ENCODE data around the gene CDKAL1. TPM values are rescaled to one million over a fixed set of nuclear protein-coding genes. Genes with fewer than 3 reads are reported as not detected.
A peak's percentile ranks its signal among the peaks of the same experiment; 100 is the strongest.

The CDKAL1 gene
- total RNA-seq, 6 experiments from 2014 or later, result 9.2 to 14.3 (median 11.9) TPM

DNA sequence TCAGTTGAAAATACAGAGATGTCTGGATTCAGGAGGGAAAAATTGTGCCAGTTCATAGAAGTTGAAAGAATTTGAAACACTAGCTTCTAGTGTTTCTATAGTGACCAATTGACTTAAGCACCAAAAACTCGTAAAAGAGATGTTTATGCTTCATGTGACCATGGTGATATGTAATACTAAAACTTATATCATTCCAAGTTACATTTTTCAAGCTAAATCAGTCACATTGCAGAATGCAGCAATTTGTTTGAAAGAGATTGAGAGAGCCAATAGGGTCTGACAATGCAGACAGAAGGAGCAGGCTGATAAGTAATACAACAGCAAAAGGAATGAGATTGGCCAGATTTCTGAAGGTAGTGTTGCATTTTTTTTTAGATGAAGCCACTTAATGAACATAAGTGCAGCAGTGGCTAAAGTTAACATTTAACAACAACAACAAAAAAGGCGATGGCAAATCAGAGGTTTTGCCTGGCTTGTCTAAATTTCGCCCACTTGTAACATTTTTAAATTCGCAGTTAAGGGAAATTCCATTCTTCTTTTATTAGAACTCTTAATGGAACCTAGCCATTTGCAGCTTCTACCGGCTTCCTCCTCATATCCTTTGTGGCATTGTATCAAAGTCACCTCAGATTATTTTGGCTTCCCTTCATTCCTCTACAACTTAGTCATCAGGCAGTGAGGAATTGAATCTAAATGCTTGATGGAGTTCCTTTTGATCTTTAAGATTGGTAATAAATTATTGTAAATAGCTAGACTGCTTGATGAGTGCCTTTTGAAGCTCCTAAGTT, 575.3 kb downstream of the CDKAL1 start:
- Mint-ChIP-seq H3K36me3 (ENCODE audit: low read depth) (no peaks in the 10 kb centered on the region), H3K27me3 (ENCODE audit: insufficient read depth) (no peaks in the 10 kb centered on the region), H3K9me3 (no peaks in the 10 kb centered on the region), H3K4me1 (ENCODE audit: low read depth) (peaks cover 35% of the 10 kb centered on the region), H3K27ac (peak overlapping the region; percentile 82), H3K4me3 (peak overlapping the region; percentile 57)
- peak; percentile 86 for DNase-seq
- TF ChIP-seq, protein P1, sequence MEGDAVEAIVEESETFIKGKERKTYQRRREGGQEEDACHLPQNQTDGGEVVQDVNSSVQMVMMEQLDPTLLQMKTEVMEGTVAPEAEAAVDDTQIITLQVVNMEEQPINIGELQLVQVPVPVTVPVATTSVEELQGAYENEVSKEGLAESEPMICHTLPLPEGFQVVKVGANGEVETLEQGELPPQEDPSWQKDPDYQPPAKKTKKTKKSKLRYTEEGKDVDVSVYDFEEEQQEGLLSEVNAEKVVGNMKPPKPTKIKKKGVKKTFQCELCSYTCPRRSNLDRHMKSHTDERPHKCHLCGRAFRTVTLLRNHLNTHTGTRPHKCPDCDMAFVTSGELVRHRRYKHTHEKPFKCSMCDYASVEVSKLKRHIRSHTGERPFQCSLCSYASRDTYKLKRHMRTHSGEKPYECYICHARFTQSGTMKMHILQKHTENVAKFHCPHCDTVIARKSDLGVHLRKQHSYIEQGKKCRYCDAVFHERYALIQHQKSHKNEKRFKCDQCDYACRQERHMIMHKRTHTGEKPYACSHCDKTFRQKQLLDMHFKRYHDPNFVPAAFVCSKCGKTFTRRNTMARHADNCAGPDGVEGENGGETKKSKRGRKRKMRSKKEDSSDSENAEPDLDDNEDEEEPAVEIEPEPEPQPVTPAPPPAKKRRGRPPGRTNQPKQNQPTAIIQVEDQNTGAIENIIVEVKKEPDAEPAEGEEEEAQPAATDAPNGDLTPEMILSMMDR (IDR thresholded peaks at IDR 0.05), result no peak

DNA sequence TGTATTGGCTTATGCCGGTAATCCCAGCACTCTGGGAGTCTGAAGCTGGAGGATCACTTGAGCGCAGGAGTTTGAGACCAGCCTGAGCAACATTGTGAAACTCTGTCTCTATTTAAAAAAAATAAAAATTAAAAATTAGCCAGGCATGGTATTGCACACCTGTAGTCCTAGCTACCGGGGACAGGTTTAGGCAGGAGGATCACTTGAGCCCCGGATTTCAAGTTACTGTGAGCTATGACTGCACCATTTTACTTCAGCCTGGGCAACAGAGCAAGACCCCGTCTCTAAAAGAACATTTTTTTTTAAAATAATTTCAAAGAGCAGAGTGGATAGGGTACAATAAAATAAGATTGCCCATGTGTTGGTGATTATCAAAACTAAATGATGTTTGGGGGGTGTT, 576.4 kb downstream of the CDKAL1 start:
- Mint-ChIP-seq H3K27me3 (ENCODE audit: insufficient read depth) (no peaks in the 10 kb centered on the region), H3K27ac (no peak overlapping the region), H3K36me3 (ENCODE audit: low read depth) (no peaks in the 10 kb centered on the region), H3K9me3 (no peaks in the 10 kb centered on the region), H3K4me1 (ENCODE audit: low read depth) (peaks cover 42% of the 10 kb centered on the region), H3K4me3 (no peak overlapping the region)
- no peak for DNase-seq
- TF ChIP-seq, protein P1 (IDR thresholded peaks at IDR 0.05), result no peak

DNA sequence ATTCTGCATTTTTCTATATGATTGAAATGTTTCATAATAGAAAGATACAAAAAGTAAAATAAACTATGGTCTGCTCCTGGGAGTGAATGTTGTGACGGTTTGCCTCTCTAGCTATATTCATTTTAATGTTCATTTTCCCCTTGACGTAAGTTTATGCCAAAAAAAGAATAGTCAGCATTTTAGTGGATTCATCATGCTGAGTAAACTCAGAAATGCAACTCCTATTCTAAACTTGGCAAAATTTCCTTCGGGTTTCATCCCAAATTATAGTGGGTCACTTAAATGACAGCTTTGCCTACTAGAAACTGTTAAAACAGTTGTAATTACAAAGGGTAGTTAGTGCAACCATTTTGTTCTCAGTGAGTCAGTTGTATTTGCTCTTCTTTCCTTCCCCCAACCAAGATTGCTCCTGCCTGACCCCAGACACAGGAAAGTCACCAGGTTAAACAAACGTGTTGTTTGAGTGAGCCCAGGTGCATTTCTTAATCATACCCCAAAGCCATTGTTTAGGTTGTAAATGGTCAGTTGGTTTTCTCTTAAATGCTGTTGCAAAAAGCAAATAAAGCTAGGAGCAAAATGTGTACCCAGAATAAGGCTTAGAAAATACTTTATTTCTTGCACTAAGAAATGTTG, 577.0 kb downstream of the CDKAL1 start:
- Mint-ChIP-seq H3K36me3 (ENCODE audit: low read depth) (no peaks in the 10 kb centered on the region), H3K27me3 (ENCODE audit: insufficient read depth) (no peaks in the 10 kb centered on the region), H3K4me3 (peak overlapping the region; percentile 19; the same call in 1 of the 2 replicates), H3K9me3 (no peaks in the 10 kb centered on the region), H3K27ac (peak overlapping the region; percentile 23), H3K4me1 (ENCODE audit: low read depth) (peaks cover 42% of the 10 kb centered on the region)
- TF ChIP-seq, protein P1 (IDR thresholded peaks at IDR 0.05), result no peak
- DNase-seq, result no peak

DNA sequence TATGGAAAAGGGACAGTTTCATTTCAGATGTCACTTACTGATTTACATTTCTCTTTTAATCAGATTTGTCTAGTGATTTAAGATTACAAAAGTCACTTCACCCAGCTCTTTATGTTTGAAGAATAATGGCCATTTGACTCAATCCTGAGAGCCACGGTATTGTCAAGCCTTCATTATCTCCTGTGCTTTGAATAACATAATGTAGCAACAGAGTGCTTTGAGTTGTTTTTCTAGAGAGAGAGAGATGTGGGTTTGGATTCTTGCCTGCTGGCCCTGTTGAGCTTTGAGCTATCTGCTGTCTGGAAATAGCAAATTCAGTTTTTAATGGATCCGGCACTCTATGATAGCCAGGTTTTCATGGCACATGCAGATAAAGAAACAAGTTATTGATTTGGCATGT, 580.9 kb downstream of the CDKAL1 start:
- DNase-seq, result no peak
- TF ChIP-seq, protein P1 (IDR thresholded peaks at IDR 0.05), result no peak
- H3K27ac Mint-ChIP-seq, result no peak overlapping the region
- H3K4me3 Mint-ChIP-seq, result no peak overlapping the region
- no peaks in the 10 kb centered on the region for H3K36me3 Mint-ChIP-seq (ENCODE audit: low read depth)
- H3K4me1 Mint-ChIP-seq (ENCODE audit: low read depth), result peaks cover 26% of the 10 kb centered on the region
- H3K9me3 Mint-ChIP-seq, result no peaks in the 10 kb centered on the region
- no peaks in the 10 kb centered on the region; the same call in 1 of the 2 replicates for H3K27me3 Mint-ChIP-seq (ENCODE audit: insufficient read depth)

DNA sequence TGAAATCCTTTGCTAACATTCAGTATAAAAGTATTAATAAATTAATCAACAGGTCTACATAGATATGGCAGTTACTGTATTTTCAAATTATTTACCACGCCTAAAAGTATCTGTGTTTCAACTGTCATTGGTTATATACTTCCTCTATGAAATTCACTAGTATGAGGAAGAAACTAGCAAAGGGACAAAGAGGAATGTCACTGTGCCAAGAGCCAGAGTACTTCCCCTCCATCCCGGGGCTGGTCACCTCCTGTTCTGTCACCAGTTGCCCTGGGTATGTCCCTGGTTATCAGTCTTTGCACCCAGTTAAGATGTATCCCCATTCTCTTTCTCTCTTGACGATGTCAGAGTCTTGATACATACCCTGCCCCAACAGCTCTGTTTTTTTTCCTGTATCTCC, 582.5 kb downstream of the CDKAL1 start:
- Mint-ChIP-seq H3K36me3 (ENCODE audit: low read depth) (no peaks in the 10 kb centered on the region), H3K27me3 (ENCODE audit: insufficient read depth) (no peaks in the 10 kb centered on the region; the same call in 1 of the 2 replicates), H3K9me3 (no peaks in the 10 kb centered on the region), H3K4me1 (ENCODE audit: low read depth) (peaks cover 10% of the 10 kb centered on the region), H3K27ac (no peak overlapping the region), H3K4me3 (no peak overlapping the region)
- DNase-seq, result no peak
- TF ChIP-seq, protein P1 (IDR thresholded peaks at IDR 0.05), result no peak
